HepG2 (cell line): ENCODE data around the gene DDX17. TPM values are rescaled to one million over a fixed set of nuclear protein-coding genes. Genes with fewer than 3 reads are reported as not detected.

Experiments used
- ATAC-seq: fragments of 200-7000 bp; cut with Tn5 transposase; 3 replicates; pipeline ENCODE4 v1.9.1; 2020; ENCODE audit warnings: mild to moderate bottlenecking, moderate library complexity
- BruUV-seq: library from RNA; stranded (reverse); fragments of 400-500 nt; replicated peaks from 2 replicates; lab custom pipeline; 2021; lab: Mats Ljungman, UMichigan
- CTCF ChIA-PET: fragments of 300-600 bp; formaldehyde crosslinking; extraction: SDS; loops from one replicate; lab custom pipeline; 2021; ENCODE audit warnings: low total read pairs, inconsistent platforms, low intra/inter-chr PET ratio; lab: Yijun Ruan, JAX
- POLR2A ChIA-PET: fragments of 350-600 bp; sonication (Branson Sonifier 250); formaldehyde crosslinking; loops from one replicate; lab custom pipeline; 2020; ENCODE audit warnings: antibody characterized with exemption, inconsistent platforms; lab: Yijun Ruan, JAX
- DNase-seq: peaks from one replicate; pipeline ENCODE4 v3.0.0-alpha.2; 2015; ENCODE audit warnings: low spot score
- FAIRE-seq: peaks from 3 replicates; lab custom pipeline; 2011; peaks lifted over from hg19 to GRCh38; lab: Jason Lieb, UNC
- H2AFZ ChIP-seq: one replicate; pipeline ENCODE4 v1.6.1; 2011; ENCODE audit warnings: low read length, inconsistent platforms
- H3K27ac ChIP-seq: fragments of 300-600 bp; 3 replicates; pipeline ENCODE4 v1.8.0; 2011; ENCODE audit warnings: mixed run types, mild to moderate bottlenecking, mixed read lengths, low read length, inconsistent platforms; ENCODE audit not compliant: insufficient read depth; ENCODE audit errors: extremely low read length
- H3K27me3 ChIP-seq, 2 experiments: fragments of 200-600 bp in 1 of 2; 2 replicates in 1 of 2; 3 replicates in 1 of 2; pipeline versions ENCODE4 v1.6.0 to v1.8.0; 2011; ENCODE audit warnings: low read length in 2 of 2, mild to moderate bottlenecking in 2 of 2, moderate library complexity in 2 of 2, inconsistent platforms in 1 of 2; ENCODE audit not compliant: insufficient read depth in 2 of 2, control insufficient read depth in 1 of 2
- H3K36me3 ChIP-seq, 2 experiments: fragments of 200-600 bp in 1 of 2; replicated peaks in 1 of 2; 2 replicates in 1 of 2; 3 replicates in 1 of 2; pipeline versions ENCODE4 v1.5.1 to v1.8.0; 2011; ENCODE audit warnings: low read length in 2 of 2, inconsistent platforms in 1 of 2; ENCODE audit not compliant: insufficient read depth in 2 of 2, control insufficient read depth in 1 of 2
- H3K4me1 ChIP-seq: 2 replicates; pipeline ENCODE4 v1.5.1; 2012; ENCODE audit warnings: low read length, inconsistent platforms; ENCODE audit not compliant: insufficient read depth
- H3K4me2 ChIP-seq: 2 replicates; pipeline ENCODE4 v1.6.0; 2011; ENCODE audit warnings: low read depth, low read length, inconsistent platforms
- H3K4me3 ChIP-seq, 3 experiments: fragments of 200-600 bp in 1 of 3; sonication (generic), shearing (Covaris generic) in 1 of 3; replicated peaks in 1 of 3; 2 replicates each; pipeline ENCODE4 v1.5.1; 2011 to 2016; ENCODE audit warnings: low read length in 3 of 3, inconsistent platforms in 2 of 3, low read depth in 2 of 3, mild to moderate bottlenecking in 2 of 3, control low read depth in 1 of 3, mixed read lengths in 1 of 3; ENCODE audit not compliant: insufficient read depth in 1 of 3
- H3K79me2 ChIP-seq: one replicate; pipeline ENCODE4 v1.6.1; 2011; ENCODE audit warnings: low read length, inconsistent platforms; ENCODE audit not compliant: insufficient read depth
- H3K9ac ChIP-seq: 2 replicates; pipeline ENCODE4 v1.6.0; 2011; ENCODE audit warnings: mild to moderate bottlenecking, low read depth, low read length, inconsistent platforms; ENCODE audit not compliant: insufficient read depth
- H3K9me3 ChIP-seq: 2 replicates; pipeline ENCODE4 v1.5.1; 2012; ENCODE audit warnings: mild to moderate bottlenecking, low read length
- H4K20me1 ChIP-seq: 2 replicates; pipeline ENCODE4 v1.6.0; 2011; ENCODE audit warnings: inconsistent platforms, mild to moderate bottlenecking, low read length, moderate library complexity; ENCODE audit not compliant: insufficient read depth
- AKAP8 ChIP-seq: sonication (generic); formaldehyde crosslinking; IDR thresholded peaks from 2 replicates; pipeline ENCODE4 v1.5.1; 2020; ENCODE audit warnings: mild to moderate bottlenecking, missing genetic modification reagents
- ATAD3A ChIP-seq: sonication (generic); formaldehyde crosslinking; IDR thresholded peaks from 2 replicates; pipeline ENCODE4 v1.4.0; 2020; ENCODE audit warnings: missing genetic modification reagents
- HMGA1 ChIP-seq: sonication (generic); formaldehyde crosslinking; conservative IDR thresholded peaks from 2 replicates; pipeline ENCODE4 v1.4.0; 2020; ENCODE audit warnings: missing genetic modification reagents
- MEF2D ChIP-seq: sonication (generic); formaldehyde crosslinking; IDR thresholded peaks from 2 replicates; pipeline ENCODE4 v1.5.1; 2020; ENCODE audit warnings: mild to moderate bottlenecking, missing genetic modification reagents
- NR3C1 ChIP-seq: sonication (generic); formaldehyde crosslinking; IDR thresholded peaks from 2 replicates; pipeline ENCODE4 v1.4.0; 2020; ENCODE audit warnings: missing genetic modification reagents
- PHF8 ChIP-seq: sonication (generic); formaldehyde crosslinking; IDR thresholded peaks from 2 replicates; pipeline ENCODE4 v1.5.0; 2020; ENCODE audit warnings: missing genetic modification reagents
- PREB ChIP-seq: sonication (generic); formaldehyde crosslinking; IDR thresholded peaks from 2 replicates; pipeline ENCODE4 v1.4.0; 2020; ENCODE audit warnings: missing genetic modification reagents
- RFXANK ChIP-seq: IDR thresholded peaks from 2 replicates; pipeline ENCODE4 v1.6.1; 2016
- RXRB ChIP-seq: IDR thresholded peaks from 2 replicates; pipeline ENCODE4 v1.6.1; 2016; ENCODE audit warnings: borderline replicate concordance, missing genetic modification reagents, missing compliant biosample characterization
- SNAI1 ChIP-seq: sonication (generic); formaldehyde crosslinking; IDR thresholded peaks from 2 replicates; pipeline ENCODE4 v1.5.0; 2020; ENCODE audit warnings: mild to moderate bottlenecking, missing genetic modification reagents, borderline replicate concordance
- TBL1XR1 ChIP-seq: fragments of 150-350 bp; IDR thresholded peaks from 2 replicates; pipeline ENCODE4 v1.6.1; 2014; ENCODE audit warnings: borderline replicate concordance, low read length; ENCODE audit not compliant: partially characterized antibody
- ZBTB39 ChIP-seq: sonication (generic); formaldehyde crosslinking; IDR thresholded peaks from 2 replicates; pipeline ENCODE4 v1.5.0; 2020; ENCODE audit warnings: missing genetic modification reagents
- ZNF10 ChIP-seq: sonication (generic); formaldehyde crosslinking; IDR thresholded peaks from 2 replicates; pipeline ENCODE4 v1.4.0; 2020; ENCODE audit warnings: mild to moderate bottlenecking, low read depth, missing genetic modification reagents, borderline replicate concordance
- ZNF138 ChIP-seq: sonication (generic); formaldehyde crosslinking; IDR thresholded peaks from 2 replicates; pipeline ENCODE4 v1.5.0; 2020; ENCODE audit warnings: mild to moderate bottlenecking, low read depth, missing genetic modification reagents
- ZNF232 ChIP-seq: sonication (generic); formaldehyde crosslinking; IDR thresholded peaks from 2 replicates; pipeline ENCODE4 v1.4.0; 2020; ENCODE audit warnings: missing genetic modification reagents, borderline replicate concordance
- ZNF260 ChIP-seq: sonication (generic); formaldehyde crosslinking; IDR thresholded peaks from 2 replicates; pipeline ENCODE4 v1.4.0; 2020; ENCODE audit warnings: missing genetic modification reagents, low read depth, mild to moderate bottlenecking, borderline replicate concordance
- ZNF383 ChIP-seq: sonication (generic); formaldehyde crosslinking; IDR thresholded peaks from 2 replicates; pipeline ENCODE4 v1.4.0; 2020; ENCODE audit warnings: missing genetic modification reagents, mild to moderate bottlenecking, borderline replicate concordance
- ZNF513 ChIP-seq: sonication (generic); formaldehyde crosslinking; conservative IDR thresholded peaks from 2 replicates; pipeline ENCODE4 v1.5.0; 2020; ENCODE audit warnings: missing genetic modification reagents
- WGBS: methylation state at CpG from one replicate; pipeline ENCODE4 v1.1.6; 2017; ENCODE audit warnings: low lambda C conversion rate; 5-methylcytosine and 5-hydroxymethylcytosine counted together
- in situ Hi-C: cut with HindIII; loops from 2 replicates; pipeline ENCODE4 v1.10.0; 2017; ENCODE audit warnings: low pct_unique_long_range_greater_than_20kb; ENCODE audit not compliant: extremely low pct_ligation_motif_present
- intact Hi-C: fragments of 100-400 bp; cut with micrococcal nuclease; formaldehyde crosslinking; loops from one replicate; pipeline ENCODE4 v1.10.0; 2022; ENCODE audit not compliant: unreplicated experiment
- polyA plus RNA-seq, 8 experiments: library from polyadenylated mRNA; depleted of rRNA in 3 of 8; stranded (reverse) in 7 of 8; unstranded in 1 of 8; fragments of >200 nt; fragmentation: Illumina TruSeq in 4 of 8; extraction: Trizol in 4 of 8; gene quantifications; 2 replicates each; pipeline versions ENCODE4 v1.2.1 to v1.2.3, GENCODE V29; 2011 to 2016; ENCODE audit warnings: low read depth in 4 of 8, missing spikeins in 1 of 8, mixed read lengths in 1 of 8; ENCODE audit not compliant: insufficient read depth in 1 of 8
- total RNA-seq, 5 experiments: library from RNA; depleted of rRNA; stranded (reverse); fragments of >200 nt; fragmentation: Illumina TruSeq; extraction: Trizol; gene quantifications; 2 replicates each; pipeline ENCODE4 v1.2.3, GENCODE V29; 2016; ENCODE audit warnings: low read depth in 1 of 5

The DDX17 gene
- total and polyA plus RNA-seq, 2 of the 13 experiments (the other 11 are each of a cell fraction or from before 2014, with no cell fraction given): 238 to 344 TPM

- 12% methylated on average over 3 of the region's 3 CpGs for WGBS
- FAIRE-seq (no peak), ATAC-seq (peak; percentile 6; the same call in 1 of the 3 replicates), DNase-seq (no peak)
- Histone ChIP-seq H3K9ac (no peak overlapping the region), H3K79me2 (no peaks in the 10 kb centered on the region), H3K27me3 (peaks cover 19 to 81% of the 10 kb centered on the region in 2 experiments), H3K9me3 (no peaks in the 10 kb centered on the region), H3K4me3 (no peak overlapping the region), H3K36me3 (no peaks in the 10 kb centered on the region), H4K20me1 (no peaks in the 10 kb centered on the region), H2AFZ (no peak overlapping the region), H3K27ac (no peak overlapping the region), H3K4me2 (no peak overlapping the region), H3K4me1 (peaks cover 15% of the 10 kb centered on the region)
- intact Hi-C loops (no loop called here), in situ Hi-C loops (no loop called here)
- ChIA-PET CTCF (no interaction called here), POLR2A (no interaction called here)
- TF ChIP-seq AKAP8 (CRISPR knock-in tag) (no peak), PREB (CRISPR knock-in tag) (no peak), ATAD3A (no peak), ZBTB39 (CRISPR knock-in tag) (no peak), ZNF383 (no peak), ZNF260 (CRISPR knock-in tag) (no peak), TBL1XR1 (no peak), NR3C1 (CRISPR knock-in tag) (no peak), ZNF513 (CRISPR knock-in tag) (no peak), MEF2D (no peak), RFXANK (CRISPR knock-in tag) (no peak), ZNF10 (CRISPR knock-in tag) (no peak), SNAI1 (CRISPR knock-in tag) (no peak), HMGA1 (no peak), ZNF138 (CRISPR knock-in tag) (no peak), RXRB (CRISPR knock-in tag) (no peak), PHF8 (CRISPR knock-in tag) (no peak), ZNF232 (CRISPR knock-in tag) (no peak)
- no TSS peak for BruUV-seq
These were observed 52.1 kb downstream of the DDX17 start for GRCh38 chr22:38453996-38454352.
